GM04503 (cell line): ENCODE measurements around the gene DEGS2.

Experiments
- DNase-seq: peaks from one replicate; pipeline ENCODE4 v3.0.0-alpha.2; 2012; ENCODE audit warnings: low read depth

DEGS2 gene

GRCh38 chr14:100132161-100132902, 27.1 kb downstream of the DEGS2 start:
- DNase-seq = peak; percentile 37

GRCh38 chr14:100131181-100131580, 28.3 kb downstream of the DEGS2 start:
- no peak for DNase-seq

GRCh38 chr14:100130521-100130920, 28.9 kb downstream of the DEGS2 start:
- DNase-seq = no peak

- DNase-seq = no peak
Observed at GRCh38 chr14:100129161-100129589, 30.3 kb downstream of the DEGS2 start.

GRCh38 chr14:100128688-100129087, 30.8 kb downstream of the DEGS2 start:
- no peak for DNase-seq

GRCh38 chr14:100127853-100128455, 31.5 kb downstream of the DEGS2 start:
- DNase-seq = no peak

- no peak for DNase-seq
Observed at GRCh38 chr14:100126401-100126800, 33.0 kb downstream of the DEGS2 start.

GRCh38 chr14:100124551-100125088, 34.8 kb downstream of the DEGS2 start:
- DNase-seq = no peak

GRCh38 chr14:100123618-100124017, 35.8 kb downstream of the DEGS2 start:
- no peak for DNase-seq

GRCh38 chr14:100122481-100123223, 36.8 kb downstream of the DEGS2 start:
- no peak for DNase-seq

- no peak for DNase-seq
Observed at GRCh38 chr14:100121643-100122480, 37.6 kb downstream of the DEGS2 start.

- no peak for DNase-seq
Observed at GRCh38 chr14:100120522-100121269, 38.7 kb downstream of the DEGS2 start.

GRCh38 chr14:100119251-100119650, 40.2 kb downstream of the DEGS2 start:
- no peak for DNase-seq

GRCh38 chr14:100118396-100119011, 40.9 kb downstream of the DEGS2 start:
- no peak for DNase-seq

GRCh38 chr14:100117633-100118395, 41.6 kb downstream of the DEGS2 start:
- no peak for DNase-seq

GRCh38 chr14:100117026-100117425, 42.4 kb downstream of the DEGS2 start:
- no peak for DNase-seq

GRCh38 chr14:100116134-100116533, 43.3 kb downstream of the DEGS2 start:
- DNase-seq = no peak

- DNase-seq = no peak
Observed at GRCh38 chr14:100115726-100116125, 43.7 kb downstream of the DEGS2 start.

GRCh38 chr14:100115236-100115635, 44.2 kb downstream of the DEGS2 start:
- DNase-seq = no peak
